Skeletal muscle tissue (tissue), 4 donors: ENCODE results near the gene UCP1. TPM values are rescaled to one million over a fixed set of nuclear protein-coding genes. Genes with fewer than 3 reads are reported as not detected.

ENCODE experiments used
- H3K27ac ChIP-seq: one replicate; pipeline ENCODE4 v1.7.0; 2013; ENCODE audit warnings: mild to moderate bottlenecking, low read depth, low read length, inconsistent platforms
- H3K27me3 ChIP-seq, 3 donors: one replicate each; pipeline ENCODE4 v1.7.0; 2013; ENCODE audit warnings: low read length in 3 of 3; ENCODE audit not compliant: control insufficient read depth in 3 of 3, insufficient read depth in 3 of 3
- H3K36me3 ChIP-seq, 3 donors: one replicate each; pipeline ENCODE4 v1.7.0; 2013; ENCODE audit warnings: low read length in 3 of 3; ENCODE audit not compliant: control insufficient read depth in 3 of 3, insufficient read depth in 3 of 3
- H3K4me1 ChIP-seq, 3 donors: one replicate each; pipeline ENCODE4 v1.7.0; 2013; ENCODE audit warnings: low read length in 3 of 3, mild to moderate bottlenecking in 3 of 3; ENCODE audit not compliant: control insufficient read depth in 3 of 3, insufficient read depth in 3 of 3
- H3K4me3 ChIP-seq, 3 donors: one replicate each; pipeline ENCODE4 v1.7.0; 2013; ENCODE audit warnings: low read length in 3 of 3
- H3K9ac ChIP-seq, 3 donors: one replicate each; pipeline ENCODE4 v1.7.0; 2013; ENCODE audit warnings: low read length in 3 of 3, mild to moderate bottlenecking in 3 of 3, moderate library complexity in 2 of 3, low read depth in 1 of 3
- H3K9me3 ChIP-seq, 3 donors: one replicate each; pipeline ENCODE4 v1.7.0; 2013; ENCODE audit warnings: low read length in 3 of 3; ENCODE audit not compliant: control insufficient read depth in 3 of 3
- total RNA-seq: library from RNA; depleted of rRNA; stranded (reverse); fragments of >200 nt; gene quantifications from one replicate; pipeline ENCODE4 v1.2.3, GENCODE V29; 2014
- donor health status: Osteomylitis.

UCP1 gene, protein sequence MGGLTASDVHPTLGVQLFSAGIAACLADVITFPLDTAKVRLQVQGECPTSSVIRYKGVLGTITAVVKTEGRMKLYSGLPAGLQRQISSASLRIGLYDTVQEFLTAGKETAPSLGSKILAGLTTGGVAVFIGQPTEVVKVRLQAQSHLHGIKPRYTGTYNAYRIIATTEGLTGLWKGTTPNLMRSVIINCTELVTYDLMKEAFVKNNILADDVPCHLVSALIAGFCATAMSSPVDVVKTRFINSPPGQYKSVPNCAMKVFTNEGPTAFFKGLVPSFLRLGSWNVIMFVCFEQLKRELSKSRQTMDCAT
- total RNA-seq: 1.0 TPM

- Histone ChIP-seq H3K27me3 (peaks cover 30 to 65% (median 49%) of the 10 kb centered on the region in 3 donors), H3K4me1 (peaks cover 15 to 18% (median 15%) of the 10 kb centered on the region in 3 donors), H3K9ac (peak within 1 kb of the TSS in 1 of 3 donors; percentile 47), H3K4me3 (peak within 1 kb of the TSS; percentile 27 to 64 (median 62)), H3K36me3 (no peaks in the 10 kb centered on the region), H3K27ac (no peak within 1 kb of the TSS), H3K9me3 (peaks cover 5 to 6% (median 5%) of the 10 kb centered on the region in 3 donors)
Measured at GRCh38 chr4:140568507-140569306, at the start of gene UCP1. Gene UCP1 (minus strand): TSS chr4:140568961. CDS start chr4:140568729, 232 bp downstream.

- no peaks in the 10 kb centered on the region for H3K9me3 ChIP-seq
- peaks cover 0 to 5% (median 0%) of the 10 kb centered on the region in 3 donors for H3K36me3 ChIP-seq
- H3K4me1 ChIP-seq: no peaks in the 10 kb centered on the region
- H3K4me3 ChIP-seq: no peak overlapping the region
- H3K27ac ChIP-seq: no peak overlapping the region
- H3K9ac ChIP-seq: no peak overlapping the region
- H3K27me3 ChIP-seq: no peaks in the 10 kb centered on the region
Measured at GRCh38 chr4:140617499-140618248, 48.9 kb upstream of the UCP1 start.

- Histone ChIP-seq H3K27me3 (no peaks in the 10 kb centered on the region), H3K9me3 (no peaks in the 10 kb centered on the region), H3K9ac (no peak overlapping the region), H3K4me1 (no peaks in the 10 kb centered on the region), H3K36me3 (no peaks in the 10 kb centered on the region), H3K27ac (no peak overlapping the region), H3K4me3 (no peak overlapping the region)
Measured at GRCh38 chr4:140615451-140615850, 46.7 kb upstream of the UCP1 start.

DNA sequence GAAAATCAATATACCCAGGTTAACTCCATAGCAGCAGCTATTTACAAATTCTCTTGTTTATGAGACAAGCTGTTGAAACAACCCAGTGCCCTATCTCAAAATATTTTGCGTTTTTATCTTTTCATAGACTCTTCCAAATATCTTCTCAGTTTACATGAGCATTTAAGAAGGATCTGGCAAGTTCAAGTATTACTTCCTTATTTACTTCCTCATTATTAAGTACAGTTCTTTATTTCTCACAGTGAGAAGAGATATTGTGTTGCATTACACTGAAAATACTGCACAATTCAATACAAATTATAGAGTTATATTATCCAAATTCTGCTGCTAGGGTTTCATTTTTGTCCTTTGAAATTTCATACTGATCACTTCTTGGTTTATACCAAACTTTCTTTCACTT is 43.6 kb upstream of the UCP1 start:
- Histone ChIP-seq H3K27me3 (no peaks in the 10 kb centered on the region), H3K36me3 (no peaks in the 10 kb centered on the region), H3K27ac (no peak overlapping the region), H3K9ac (no peak overlapping the region), H3K4me3 (no peak overlapping the region), H3K4me1 (peaks cover 0 to 3% (median 0%) of the 10 kb centered on the region in 3 donors), H3K9me3 (no peaks in the 10 kb centered on the region)

GRCh38 chr4:140611854-140612253 is 43.1 kb upstream of the UCP1 start:
- no peak overlapping the region for H3K9ac ChIP-seq
- H3K4me1 ChIP-seq: peaks cover 0 to 3% (median 0%) of the 10 kb centered on the region in 3 donors
- H3K9me3 ChIP-seq: no peaks in the 10 kb centered on the region
- H3K27ac ChIP-seq: no peak overlapping the region
- H3K4me3 ChIP-seq: no peak overlapping the region
- H3K36me3 ChIP-seq: no peaks in the 10 kb centered on the region
- no peaks in the 10 kb centered on the region for H3K27me3 ChIP-seq

DNA sequence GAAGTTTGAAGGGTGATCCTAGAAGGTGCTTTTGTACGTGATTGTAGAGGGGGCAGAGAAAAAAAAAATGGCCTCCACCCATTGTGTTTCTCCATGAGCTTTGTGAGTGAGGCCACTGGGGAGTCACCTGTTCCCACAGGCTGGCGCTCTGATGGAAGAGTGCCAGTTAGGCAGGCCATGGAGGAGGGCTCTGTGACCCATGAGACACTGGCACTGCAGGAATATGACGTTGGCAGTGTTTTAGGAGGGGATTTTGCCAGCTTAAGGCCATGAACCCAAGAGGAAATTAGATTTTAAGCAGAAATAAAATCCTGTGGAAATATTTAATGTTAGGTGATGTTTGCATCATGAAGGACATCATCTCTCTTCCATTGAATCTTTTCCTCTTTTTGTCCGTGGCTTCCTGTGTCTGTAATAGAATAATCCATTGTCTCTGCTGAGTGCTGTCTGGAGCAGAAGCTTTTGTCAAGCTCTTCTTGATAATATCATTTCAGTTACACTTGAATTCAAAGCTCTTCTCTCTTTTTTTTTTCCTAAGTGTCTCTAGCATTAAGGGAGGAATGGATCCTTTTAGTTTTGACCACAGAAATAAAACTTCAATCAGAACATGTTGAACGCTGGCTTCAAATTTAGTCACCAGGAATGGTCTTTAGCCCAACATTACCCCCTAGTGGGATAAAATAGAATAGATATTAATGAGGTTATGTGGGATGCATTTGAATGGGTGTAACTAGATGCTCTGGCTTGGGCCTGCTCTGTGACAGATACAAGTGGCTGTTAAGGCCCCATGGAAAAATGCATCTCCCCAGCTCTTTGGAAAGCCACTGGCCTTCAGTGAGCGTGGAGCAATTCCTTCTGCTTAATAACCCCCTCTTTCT is 41.0 kb upstream of the UCP1 start:
- Histone ChIP-seq H3K36me3 (no peaks in the 10 kb centered on the region), H3K27me3 (peaks cover 0 to 2% (median 0%) of the 10 kb centered on the region in 3 donors), H3K4me1 (peaks cover 0 to 3% (median 0%) of the 10 kb centered on the region in 3 donors), H3K9ac (no peak overlapping the region), H3K4me3 (no peak overlapping the region), H3K9me3 (no peaks in the 10 kb centered on the region), H3K27ac (no peak overlapping the region)

GRCh38 chr4:140607852-140608251 is 39.1 kb upstream of the UCP1 start:
- no peak overlapping the region for H3K27ac ChIP-seq
- H3K36me3 ChIP-seq: no peaks in the 10 kb centered on the region
- H3K4me1 ChIP-seq: peaks cover 0 to 3% (median 0%) of the 10 kb centered on the region in 3 donors
- H3K4me3 ChIP-seq: no peak overlapping the region
- H3K9me3 ChIP-seq: no peaks in the 10 kb centered on the region
- H3K9ac ChIP-seq: no peak overlapping the region
- H3K27me3 ChIP-seq: peaks cover 0 to 2% (median 0%) of the 10 kb centered on the region in 3 donors

- peaks cover 0 to 1% (median 0%) of the 10 kb centered on the region in 3 donors for H3K4me1 ChIP-seq
- H3K27me3 ChIP-seq: peaks cover 0 to 6% (median 2%) of the 10 kb centered on the region in 3 donors
- no peak overlapping the region for H3K9ac ChIP-seq
- no peak overlapping the region for H3K4me3 ChIP-seq
- H3K27ac ChIP-seq: no peak overlapping the region
- H3K9me3 ChIP-seq: no peaks in the 10 kb centered on the region
- H3K36me3 ChIP-seq: no peaks in the 10 kb centered on the region
Measured at GRCh38 chr4:140604544-140604943, 35.8 kb upstream of the UCP1 start.

GRCh38 chr4:140603286-140603685 is 34.5 kb upstream of the UCP1 start:
- Histone ChIP-seq H3K9me3 (no peaks in the 10 kb centered on the region), H3K27me3 (peaks cover 0 to 6% (median 2%) of the 10 kb centered on the region in 3 donors), H3K4me3 (no peak overlapping the region), H3K4me1 (no peaks in the 10 kb centered on the region), H3K36me3 (no peaks in the 10 kb centered on the region), H3K9ac (no peak overlapping the region), H3K27ac (no peak overlapping the region)
